ENCODE results near the gene BRK1. TPM values are rescaled to one million over a fixed set of nuclear protein-coding genes. Genes with fewer than 3 reads are reported as not detected.
"Not testable (repeated sequence)": the region's sequence is repeated elsewhere in the genome, so short reads cannot be mapped to it uniquely, and the experiment has no call there.

The BRK1 gene
- 100 to 1,000 TPM; 105 to 108 TPM for total RNA-seq

DNA sequence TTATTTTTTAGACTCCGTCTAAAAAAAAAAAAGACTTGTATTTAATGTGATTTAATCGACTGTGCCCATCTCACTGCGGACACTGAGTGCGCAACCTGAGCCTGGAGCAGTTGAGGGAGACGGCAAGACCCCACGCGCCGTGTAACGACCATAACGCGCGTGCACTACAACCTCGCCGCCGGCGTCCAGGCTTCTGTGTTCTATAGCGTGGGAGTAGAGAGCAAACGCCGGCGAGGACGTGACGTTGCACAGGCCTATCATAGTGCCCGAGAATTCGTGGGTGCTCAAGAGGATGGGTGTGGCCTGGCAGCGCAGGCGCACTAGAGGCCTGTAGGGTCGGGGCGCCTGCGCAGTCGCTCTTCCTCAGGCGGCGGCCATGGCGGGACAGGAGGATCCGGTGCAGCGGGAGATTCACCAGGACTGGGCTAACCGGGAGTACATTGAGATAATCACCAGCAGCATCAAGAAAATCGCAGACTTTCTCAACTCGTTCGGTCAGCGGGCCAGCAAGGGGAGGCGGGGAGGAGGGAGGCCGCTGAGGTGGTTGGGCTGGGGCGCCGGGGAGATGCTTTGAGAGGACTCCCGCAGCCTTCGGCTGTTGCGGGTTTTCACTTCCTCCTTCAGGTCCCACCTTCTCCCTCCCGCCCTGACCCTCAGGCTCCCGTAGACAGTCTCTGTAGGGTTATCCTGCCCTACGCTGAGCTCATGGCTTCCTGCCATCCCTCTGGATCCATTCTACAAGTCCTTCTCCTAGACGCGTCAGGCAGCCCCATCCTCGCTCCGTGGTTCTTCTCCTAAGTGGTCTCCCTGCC is at the start of gene BRK1:
Gene BRK1, plus strand, starts transcription at position 350 of the 812 bp plus-strand sequence. Its CDS starts 27 bp downstream, at position 377.
- ATAC-seq (ENCODE audit: low read depth) (peak; percentile 100), DNase-seq (peak; percentile 90)
- H3K4me3 Mint-ChIP-seq: peak within 1 kb of the TSS; percentile 95
- POLR2A ChIA-PET: interaction anchor here (0.6 to 1.8 kb wide), 8 partner anchors 14 to 349 kb away, joined by 3 to 7 read pairs (median 4); partner anchors contain the start of genes FANCD2 and VHL
- peaks cover 2% of the 10 kb centered on the region for H3K27me3 Mint-ChIP-seq
- no peaks in the 10 kb centered on the region for H3K9me3 Mint-ChIP-seq
- H3K27ac Mint-ChIP-seq: peak within 1 kb of the TSS; percentile 94
- peaks cover 11% of the 10 kb centered on the region for H3K36me3 Mint-ChIP-seq
- peaks cover 25% of the 10 kb centered on the region for H3K4me1 Mint-ChIP-seq

DNA sequence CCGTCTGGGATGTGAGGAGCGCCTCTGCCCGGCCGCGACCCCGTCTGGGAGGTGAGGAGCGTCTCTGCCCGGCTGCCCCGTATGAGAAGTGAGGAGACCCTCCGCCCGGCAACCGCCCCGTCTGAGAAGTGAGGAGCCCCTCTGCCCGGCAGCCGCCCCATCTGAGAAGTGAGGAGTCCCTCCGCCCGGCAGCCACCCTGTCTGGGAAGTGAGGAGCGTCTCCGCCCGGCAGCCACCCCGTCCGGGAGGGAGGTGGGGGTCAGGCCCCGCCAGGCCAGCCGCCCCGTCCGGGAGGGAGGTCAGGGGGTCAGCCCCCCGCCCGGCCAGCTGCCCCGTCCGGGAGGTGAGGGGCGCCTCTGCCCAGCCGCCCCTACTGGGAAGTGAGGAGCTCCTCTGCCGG is 45.4 kb upstream of the BRK1 start:
- H3K27me3 Mint-ChIP-seq; H3K9me3 Mint-ChIP-seq; ATAC-seq (ENCODE audit: low read depth); H3K27ac Mint-ChIP-seq; H3K4me1 Mint-ChIP-seq; H3K4me3 Mint-ChIP-seq; POLR2A ChIA-PET; DNase-seq: not testable (repeated sequence)
- H3K36me3 Mint-ChIP-seq: peaks cover 45% of the 10 kb centered on the region

DNA sequence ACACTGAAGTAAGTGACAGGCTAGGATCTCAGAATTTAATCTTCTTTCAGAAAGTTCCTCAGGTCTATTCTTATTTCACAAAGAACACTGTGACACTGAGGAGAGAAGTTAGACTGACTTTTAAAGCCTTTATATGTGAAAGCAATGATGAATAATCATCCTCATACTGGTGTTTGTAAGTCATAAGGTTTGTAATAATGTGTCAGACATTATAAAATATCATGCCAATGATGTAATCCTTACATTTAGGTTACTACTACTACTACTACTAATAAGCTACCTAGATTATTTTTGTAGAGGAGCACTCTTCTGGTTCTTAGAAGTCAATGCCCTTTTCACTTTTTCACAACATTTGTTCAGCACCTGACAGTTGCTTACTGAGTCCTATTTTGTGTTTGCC is 40.8 kb upstream of the BRK1 start:
- POLR2A ChIA-PET: no interaction called here
- DNase-seq (no peak), ATAC-seq (ENCODE audit: low read depth) (no peak)
- Mint-ChIP-seq H3K27me3 (no peaks in the 10 kb centered on the region), H3K9me3 (no peaks in the 10 kb centered on the region), H3K4me3 (no peak overlapping the region), H3K27ac (no peak overlapping the region), H3K4me1 (no peaks in the 10 kb centered on the region), H3K36me3 (peaks cover 22% of the 10 kb centered on the region)

- no peak for DNase-seq
- no peak for ATAC-seq (ENCODE audit: low read depth)
- Mint-ChIP-seq H3K27ac (no peak overlapping the region), H3K4me3 (no peak overlapping the region), H3K9me3 (no peaks in the 10 kb centered on the region), H3K36me3 (peaks cover 29% of the 10 kb centered on the region), H3K27me3 (no peaks in the 10 kb centered on the region), H3K4me1 (no peaks in the 10 kb centered on the region)
- POLR2A ChIA-PET: no interaction called here
These were observed 33.6 kb upstream of the BRK1 start for GRCh38 chr3:10081871-10082270.

- no peak overlapping the region for H3K27ac Mint-ChIP-seq
- ATAC-seq (ENCODE audit: low read depth) (no peak), DNase-seq (no peak)
- no peaks in the 10 kb centered on the region for H3K4me1 Mint-ChIP-seq
- peaks cover 37% of the 10 kb centered on the region for H3K36me3 Mint-ChIP-seq
- no peaks in the 10 kb centered on the region for H3K9me3 Mint-ChIP-seq
- no peak overlapping the region for H3K4me3 Mint-ChIP-seq
- no peaks in the 10 kb centered on the region for H3K27me3 Mint-ChIP-seq
- POLR2A ChIA-PET: interaction anchor here (0.5 kb wide), 1 partner anchor 27 kb away, joined by 4 read pairs; no protein-coding TSS in a partner anchor
These were observed 29.7 kb upstream of the BRK1 start for GRCh38 chr3:10085738-10086137.

DNA sequence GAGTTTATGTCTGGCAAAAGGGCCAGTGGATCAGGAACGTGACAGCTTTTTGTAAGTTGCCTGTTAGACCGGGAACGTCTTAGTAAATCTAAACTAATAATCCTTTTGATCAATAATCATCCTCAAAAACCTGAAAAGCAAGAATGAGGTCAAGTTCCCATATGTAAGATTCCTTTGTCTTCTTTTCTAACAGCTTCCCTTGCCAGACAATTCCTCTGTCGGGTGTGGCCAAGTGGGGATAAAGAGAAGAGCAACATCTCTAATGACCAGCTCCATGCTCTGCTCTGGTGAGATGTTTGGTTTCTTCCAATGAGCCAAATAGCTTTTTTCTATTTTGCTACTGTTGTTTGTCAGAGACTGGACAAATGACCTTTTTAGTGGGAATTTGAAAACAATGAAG is 27.2 kb upstream of the BRK1 start:
- POLR2A ChIA-PET: no interaction called here
- H3K27me3 Mint-ChIP-seq: no peaks in the 10 kb centered on the region
- no peak overlapping the region for H3K27ac Mint-ChIP-seq
- H3K4me3 Mint-ChIP-seq: no peak overlapping the region
- DNase-seq: no peak
- ATAC-seq (ENCODE audit: low read depth): no peak
- H3K36me3 Mint-ChIP-seq: peaks cover 31% of the 10 kb centered on the region
- H3K4me1 Mint-ChIP-seq: no peaks in the 10 kb centered on the region
- no peaks in the 10 kb centered on the region for H3K9me3 Mint-ChIP-seq

DNA sequence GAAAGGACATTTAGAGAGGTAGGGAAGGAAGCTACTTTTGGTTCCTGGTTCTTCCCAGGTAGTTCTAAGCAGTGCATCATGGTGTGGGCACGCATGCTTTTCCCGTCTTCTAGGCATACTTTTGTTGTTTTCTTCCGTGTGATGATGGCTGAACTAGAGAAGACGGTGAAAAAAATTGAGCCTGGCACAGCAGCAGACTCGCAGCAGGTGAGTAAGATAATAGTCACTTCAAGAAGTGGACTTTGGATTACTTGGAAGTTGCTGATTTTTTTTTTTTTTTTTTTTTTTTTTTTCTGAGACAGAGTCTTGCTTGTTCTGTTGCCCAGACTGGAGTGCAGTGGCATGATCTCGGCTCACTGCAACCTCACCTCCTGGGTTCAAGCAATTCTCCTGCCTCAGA is 25.3 kb upstream of the BRK1 start:
- no peaks in the 10 kb centered on the region for H3K27me3 Mint-ChIP-seq
- peaks cover 26% of the 10 kb centered on the region for H3K36me3 Mint-ChIP-seq
- H3K4me3 Mint-ChIP-seq: no peak overlapping the region
- no peaks in the 10 kb centered on the region for H3K9me3 Mint-ChIP-seq
- POLR2A ChIA-PET: interaction anchor here (0.7 kb wide), 1 partner anchor 11 kb away, joined by 8 read pairs; no protein-coding TSS in a partner anchor
- no peaks in the 10 kb centered on the region for H3K4me1 Mint-ChIP-seq
- DNase-seq: no peak
- H3K27ac Mint-ChIP-seq: no peak overlapping the region
- ATAC-seq (ENCODE audit: low read depth): no peak

- H3K27ac Mint-ChIP-seq; H3K4me3 Mint-ChIP-seq; H3K27me3 Mint-ChIP-seq; ATAC-seq (ENCODE audit: low read depth); DNase-seq; POLR2A ChIA-PET; H3K4me1 Mint-ChIP-seq; H3K9me3 Mint-ChIP-seq: not testable (repeated sequence)
- peaks cover 26% of the 10 kb centered on the region for H3K36me3 Mint-ChIP-seq
These were observed 24.7 kb upstream of the BRK1 start for GRCh38 chr3:10090774-10091173.

GRCh38 chr3:10091387-10091786 is 24.1 kb upstream of the BRK1 start:
- H3K4me1 Mint-ChIP-seq; H3K27me3 Mint-ChIP-seq; POLR2A ChIA-PET; H3K9me3 Mint-ChIP-seq; DNase-seq; ATAC-seq (ENCODE audit: low read depth); H3K4me3 Mint-ChIP-seq; H3K27ac Mint-ChIP-seq: not testable (repeated sequence)
- H3K36me3 Mint-ChIP-seq: peaks cover 24% of the 10 kb centered on the region

GRCh38 chr3:10093678-10094077 is 21.8 kb upstream of the BRK1 start:
- H3K4me3 Mint-ChIP-seq: no peak overlapping the region
- POLR2A ChIA-PET: no interaction called here
- H3K4me1 Mint-ChIP-seq: no peaks in the 10 kb centered on the region
- DNase-seq (no peak), ATAC-seq (ENCODE audit: low read depth) (no peak)
- H3K27me3 Mint-ChIP-seq: no peaks in the 10 kb centered on the region
- no peaks in the 10 kb centered on the region for H3K9me3 Mint-ChIP-seq
- no peak overlapping the region for H3K27ac Mint-ChIP-seq
- peaks cover 16% of the 10 kb centered on the region for H3K36me3 Mint-ChIP-seq

- ATAC-seq (ENCODE audit: low read depth): no peak
- no peaks in the 10 kb centered on the region for H3K9me3 Mint-ChIP-seq
- H3K4me3 Mint-ChIP-seq: no peak overlapping the region
- H3K36me3 Mint-ChIP-seq: peaks cover 20% of the 10 kb centered on the region
- H3K27ac Mint-ChIP-seq: no peak overlapping the region
- POLR2A ChIA-PET: no interaction called here
- no peaks in the 10 kb centered on the region for H3K27me3 Mint-ChIP-seq
- H3K4me1 Mint-ChIP-seq: no peaks in the 10 kb centered on the region
- no peak for DNase-seq
These were observed 16.4 kb upstream of the BRK1 start for GRCh38 chr3:10099041-10099440.

- no peak overlapping the region for H3K27ac Mint-ChIP-seq
- ATAC-seq (ENCODE audit: low read depth) (no peak), DNase-seq (no peak)
- peaks cover 2% of the 10 kb centered on the region for H3K4me1 Mint-ChIP-seq
- no peak overlapping the region for H3K4me3 Mint-ChIP-seq
- H3K36me3 Mint-ChIP-seq: peaks cover 3% of the 10 kb centered on the region
- H3K27me3 Mint-ChIP-seq: no peaks in the 10 kb centered on the region
- POLR2A ChIA-PET: no interaction called here
- H3K9me3 Mint-ChIP-seq: no peaks in the 10 kb centered on the region
These were observed 8.6 kb upstream of the BRK1 start for GRCh38 chr3:10106919-10107318.

DNA sequence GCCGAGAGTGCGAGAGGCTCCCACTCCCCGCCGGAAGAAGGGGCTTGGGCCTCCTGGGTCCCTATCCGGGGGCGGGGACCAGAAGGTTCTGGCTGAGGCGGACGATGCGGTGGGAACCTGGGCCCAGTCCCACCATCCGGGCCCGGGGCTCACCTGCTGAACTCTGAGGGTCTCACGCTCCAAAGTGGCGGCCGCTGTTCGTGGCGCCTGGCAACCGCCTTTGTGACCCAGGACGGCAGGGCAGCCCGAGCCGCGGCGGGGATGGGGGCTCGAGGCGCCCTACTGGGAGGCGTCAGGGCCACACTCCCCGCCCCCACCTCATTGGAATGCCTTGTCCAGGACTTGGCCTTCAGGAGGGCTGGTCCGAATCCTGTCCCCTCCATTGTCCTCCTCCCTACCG is 7.4 kb upstream of the BRK1 start, which contains the start of gene FANCD2OS:
Gene FANCD2OS, minus strand, starts transcription at position 165 of the 400 bp plus-strand sequence. CDS start 3,481 bp downstream, outside the sequence.
- Mint-ChIP-seq H3K27me3 (no peaks in the 10 kb centered on the region), H3K9me3 (no peaks in the 10 kb centered on the region), H3K4me1 (peaks cover 2% of the 10 kb centered on the region), H3K4me3 (no peak within 1 kb of the TSS), H3K36me3 (peaks cover 2% of the 10 kb centered on the region), H3K27ac (no peak within 1 kb of the TSS)
- no peak for DNase-seq
- POLR2A ChIA-PET: no interaction called here
- ATAC-seq (ENCODE audit: low read depth): no peak

- Mint-ChIP-seq H3K27me3 (peaks cover 2% of the 10 kb centered on the region), H3K36me3 (peaks cover 14% of the 10 kb centered on the region), H3K4me3 (peak overlapping the region; percentile 95), H3K4me1 (peaks cover 25% of the 10 kb centered on the region), H3K9me3 (no peaks in the 10 kb centered on the region), H3K27ac (peak overlapping the region; percentile 94)
- POLR2A ChIA-PET: interaction anchor here (0.8 to 1.8 kb wide), 4 partner anchors 14 to 107 kb away, joined by 3 to 7 read pairs (median 4); partner anchors contain the start of genes FANCD2 and VHL
- ATAC-seq (ENCODE audit: low read depth) (no peak), DNase-seq (no peak)
These were observed 624 bp downstream of the BRK1 start for GRCh38 chr3:10116138-10116460.

Measured in activated naive CD8-positive, alpha-beta T cell treated with anti-CD3 and anti-CD28 coated beads, Interleukin-2, amount 10 ng/mL, durations not matched to agents 7 days and 5 days (primary cell).